Measurements from ENCODE around the gene ADK.

Gene ADK

DNA sequence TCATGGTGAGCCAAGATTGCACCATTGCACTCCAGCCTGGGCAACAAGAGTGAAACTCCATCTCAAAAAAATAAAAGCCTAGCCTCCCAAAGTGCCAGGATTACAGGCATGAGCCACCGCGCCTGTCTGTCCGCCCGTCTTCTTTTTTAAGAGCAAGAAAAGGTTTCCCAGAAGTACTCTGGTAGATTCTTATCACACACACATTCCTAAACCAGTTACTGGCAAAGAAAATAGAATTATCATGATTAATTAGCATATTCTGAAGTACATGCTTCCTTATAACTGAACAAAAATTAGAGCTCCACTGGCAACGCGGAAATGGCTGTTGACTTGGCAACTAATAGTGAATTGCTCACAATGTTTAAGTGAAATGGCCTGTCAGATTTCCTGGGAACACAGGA is 87.0 kb downstream of the ADK start:
- DNase-seq (ENCODE audit: low read depth in 2 of 2): no peak

DNA sequence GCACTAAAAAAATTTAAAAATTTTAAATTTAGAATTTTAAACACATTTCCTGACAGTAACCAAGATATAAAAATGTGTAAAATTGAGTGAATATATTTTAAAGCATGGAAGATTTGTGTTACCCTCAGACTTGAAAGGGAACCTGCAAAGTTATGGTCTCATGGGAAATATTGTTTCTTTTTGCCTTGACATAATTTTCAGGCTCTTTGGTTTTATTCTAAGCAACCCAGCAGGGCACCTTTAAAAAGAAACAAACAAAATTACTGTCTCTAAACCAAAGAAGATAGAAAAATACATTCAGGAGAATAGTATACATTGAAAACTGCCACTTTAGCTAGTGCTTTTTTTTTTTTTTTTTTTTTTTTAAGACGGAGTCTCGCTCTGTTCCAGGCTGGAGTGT is 87.5 kb downstream of the ADK start:
- DNase-seq (ENCODE audit: low read depth in 2 of 2): no peak

DNA sequence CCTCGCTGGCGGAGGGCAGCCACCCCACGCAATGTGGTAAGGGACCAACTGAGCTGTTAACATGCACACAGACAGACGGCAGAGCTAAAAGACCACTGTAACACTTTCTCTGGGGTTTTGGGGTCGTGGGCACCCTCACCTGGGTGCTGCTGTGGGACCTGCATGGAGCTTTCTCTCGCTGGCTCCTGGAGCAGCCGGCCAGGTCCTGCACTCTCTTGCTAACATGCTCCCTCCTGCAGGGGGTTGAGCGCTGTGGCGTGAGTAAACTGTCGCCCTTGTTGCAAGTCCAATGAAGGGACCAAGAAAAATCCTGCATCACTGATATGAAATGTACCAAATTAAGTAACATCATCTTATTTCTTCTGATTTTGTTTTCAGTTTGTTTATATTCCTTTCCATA is 92.0 kb downstream of the ADK start:
- no peak for DNase-seq (ENCODE audit: low read depth in 2 of 2)

DNA sequence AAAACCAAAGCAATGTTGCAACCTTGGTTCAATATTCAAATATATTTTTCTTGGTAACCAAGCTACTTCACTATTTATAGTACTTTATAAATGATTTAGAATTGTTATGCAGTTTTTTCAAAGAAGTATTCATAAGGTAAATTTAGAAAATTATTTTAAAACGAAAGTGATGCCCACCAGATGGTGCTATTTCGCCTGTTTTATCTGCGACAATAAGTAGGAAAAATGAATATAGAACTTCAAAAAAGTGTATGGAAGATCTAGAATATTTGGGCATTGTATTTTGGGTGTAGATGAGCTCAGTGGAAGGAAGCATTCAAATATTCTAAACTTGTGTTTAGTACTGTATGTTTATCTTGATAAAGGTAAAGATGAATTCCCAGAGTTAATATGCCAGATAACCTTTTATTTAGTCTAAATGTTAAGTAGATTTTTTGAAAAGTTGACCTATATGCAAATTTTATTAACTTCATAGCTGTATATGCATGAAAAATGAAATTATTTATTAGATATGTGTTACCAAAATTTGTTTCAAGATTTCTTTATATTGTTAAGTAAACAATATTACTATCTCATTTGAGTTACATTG is 93.2 kb downstream of the ADK start:
- no peak for DNase-seq (ENCODE audit: low read depth in 2 of 2)

DNA sequence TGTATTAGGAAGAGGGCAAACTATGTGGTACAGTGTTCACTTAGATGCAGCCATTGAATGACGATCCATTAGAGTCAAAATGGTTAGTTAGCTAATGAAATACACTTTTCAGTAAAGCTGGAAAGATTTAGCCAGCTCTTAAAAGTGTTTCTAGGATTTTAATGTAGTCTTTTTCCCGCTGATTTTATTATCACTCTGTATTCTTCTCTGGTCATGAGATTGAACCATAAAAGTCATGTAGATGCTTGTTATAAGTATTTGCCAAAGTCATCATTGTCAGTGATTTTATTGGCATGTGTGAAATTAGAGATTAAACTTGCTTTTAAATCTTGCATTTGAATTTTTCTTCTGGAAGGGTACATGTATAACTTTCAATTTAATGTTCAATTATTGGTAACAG is 93.8 kb downstream of the ADK start:
- no peak for DNase-seq (ENCODE audit: low read depth in 2 of 2)

DNA sequence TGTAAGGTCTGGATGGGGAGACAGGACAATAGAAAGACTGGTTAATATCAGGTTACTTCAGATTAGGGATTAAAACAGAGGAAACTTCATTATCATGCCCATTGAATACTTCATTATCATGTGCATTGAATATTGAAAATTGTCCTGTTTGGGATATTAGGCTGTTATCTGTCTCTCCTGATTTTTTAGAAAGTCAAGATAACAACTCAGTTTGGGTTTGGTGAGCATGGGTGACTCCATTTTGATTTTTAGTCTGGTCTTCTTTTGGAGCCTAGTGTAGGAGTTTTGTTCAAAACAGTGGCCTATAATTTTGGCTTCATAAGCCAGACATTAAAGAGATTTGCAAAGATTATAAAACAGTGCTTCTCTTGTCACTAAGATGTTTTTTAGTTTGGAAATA is 95.5 kb downstream of the ADK start:
- DNase-seq (ENCODE audit: low read depth in 2 of 2): no peak

DNA sequence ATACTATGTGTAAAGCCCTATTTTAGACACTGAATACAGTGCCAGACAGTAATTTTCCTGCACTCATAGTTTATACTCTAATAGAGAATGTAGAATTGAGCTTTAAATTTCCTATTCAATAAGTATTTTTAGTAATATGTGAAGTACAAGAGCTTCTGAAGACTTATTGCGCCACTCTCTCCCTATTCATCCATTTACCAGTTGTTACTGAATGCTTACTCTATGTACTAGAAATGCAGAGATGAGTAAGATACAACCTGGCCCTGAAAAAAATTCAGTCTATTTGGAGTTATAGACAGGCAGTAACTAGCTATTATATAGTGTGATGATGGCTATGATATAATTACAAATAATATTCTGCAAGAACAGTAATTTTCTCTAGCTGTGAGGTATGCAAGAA is 98.8 kb downstream of the ADK start:
- no peak for DNase-seq (ENCODE audit: low read depth in 2 of 2)

DNA sequence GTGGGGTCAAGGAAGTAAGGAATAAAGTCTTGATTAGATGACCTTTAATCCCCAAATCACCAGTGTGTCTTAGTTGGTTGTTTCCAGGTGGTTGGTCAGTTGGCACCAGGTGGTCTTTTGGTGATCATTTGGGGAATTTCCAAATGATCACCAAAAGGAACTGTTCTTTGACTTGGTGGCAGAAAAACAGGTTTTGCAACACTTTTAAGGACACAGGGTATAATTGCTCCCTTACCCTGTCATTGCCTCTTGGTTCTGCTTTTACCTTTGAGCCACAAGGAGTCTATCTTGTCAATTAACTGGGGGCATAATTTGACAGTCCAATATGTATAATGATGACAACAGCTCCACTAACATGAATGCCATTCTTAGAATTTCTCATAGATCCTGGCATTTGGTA is 104.2 kb downstream of the ADK start:
- no peak for DNase-seq (ENCODE audit: low read depth in 2 of 2)

DNA sequence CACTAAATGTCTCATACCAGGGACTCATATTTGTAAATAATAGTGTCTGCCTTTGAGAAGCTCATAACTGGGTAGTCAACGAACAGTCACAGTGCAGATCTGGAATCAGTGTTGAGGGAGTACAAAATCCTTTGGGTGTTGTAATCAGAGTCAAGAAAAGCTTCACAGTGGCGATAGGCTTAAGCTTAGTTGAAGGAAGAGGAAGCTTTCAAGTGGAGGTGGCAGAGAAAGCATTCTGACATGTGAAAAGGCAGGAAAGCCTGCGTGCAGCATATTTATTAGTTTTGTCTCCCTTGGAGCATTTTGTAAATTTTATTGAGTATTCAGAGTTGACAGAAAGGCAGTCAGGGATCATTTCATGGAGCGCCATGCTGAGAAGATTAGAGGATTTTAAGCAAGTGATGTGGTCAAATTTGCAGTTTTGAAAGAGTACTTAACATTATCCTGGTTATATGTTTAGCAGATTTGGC is 104.9 kb downstream of the ADK start:
- DNase-seq (ENCODE audit: low read depth in 2 of 2): no peak

DNA sequence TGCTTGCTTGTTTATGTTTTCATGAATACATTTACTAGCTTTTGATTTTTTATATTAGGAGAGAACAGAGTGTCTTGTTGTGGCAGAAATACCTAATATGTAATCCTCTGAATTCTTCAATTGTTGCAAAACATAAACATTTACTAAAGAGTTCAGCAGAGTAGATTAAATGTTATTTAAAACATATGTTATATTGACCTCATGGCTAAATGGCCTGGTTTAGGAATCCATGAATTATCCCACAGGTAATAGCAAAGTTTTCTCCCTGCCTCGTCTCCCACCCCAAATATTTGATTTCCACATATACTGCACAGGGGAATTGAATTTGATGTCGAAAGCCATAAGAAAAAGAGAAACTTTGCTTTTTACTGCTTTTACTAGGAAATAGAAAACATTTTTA is 111.8 kb downstream of the ADK start:
- no peak for DNase-seq (ENCODE audit: low read depth in 2 of 2)

DNA sequence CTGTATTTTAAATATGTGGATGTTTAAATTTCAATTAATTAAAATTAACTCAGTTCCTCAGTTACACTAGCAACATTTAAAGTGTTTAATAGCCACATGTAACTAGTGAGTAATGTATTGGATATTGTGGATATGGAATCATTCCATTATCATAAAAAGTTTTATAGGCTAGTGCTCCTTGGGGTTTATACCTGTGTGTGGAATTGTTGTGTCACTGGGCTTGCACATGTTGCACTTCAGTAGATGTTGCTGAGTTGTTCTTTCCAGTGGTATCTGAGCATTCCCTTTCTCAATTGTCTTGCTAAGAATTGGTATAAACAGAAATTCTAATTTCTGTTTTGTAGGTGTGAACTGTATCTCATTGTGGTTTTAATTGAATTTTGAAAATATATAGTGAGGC is 113.0 kb downstream of the ADK start:
- DNase-seq (ENCODE audit: low read depth in 2 of 2): no peak

DNA sequence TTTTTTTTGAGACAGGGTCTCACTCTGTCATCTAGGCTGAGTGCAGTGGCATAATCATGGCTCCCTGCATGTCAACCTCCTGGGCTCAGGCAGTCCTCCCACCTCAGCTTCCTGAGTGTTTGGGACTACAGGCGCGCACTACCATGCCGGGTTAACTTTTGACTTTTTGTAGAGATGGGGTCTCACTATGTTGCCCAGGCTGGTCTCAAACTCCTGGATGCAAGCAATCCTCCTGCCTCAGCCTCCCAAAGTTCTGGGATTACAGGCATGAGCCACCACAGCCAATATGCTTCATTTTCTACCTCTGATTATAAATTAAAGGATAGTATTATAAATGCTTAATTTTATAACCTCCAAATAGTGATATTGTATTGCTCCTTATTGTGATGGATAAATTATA is 121.3 kb downstream of the ADK start:
- DNase-seq (ENCODE audit: low read depth in 2 of 2): no peak

DNA sequence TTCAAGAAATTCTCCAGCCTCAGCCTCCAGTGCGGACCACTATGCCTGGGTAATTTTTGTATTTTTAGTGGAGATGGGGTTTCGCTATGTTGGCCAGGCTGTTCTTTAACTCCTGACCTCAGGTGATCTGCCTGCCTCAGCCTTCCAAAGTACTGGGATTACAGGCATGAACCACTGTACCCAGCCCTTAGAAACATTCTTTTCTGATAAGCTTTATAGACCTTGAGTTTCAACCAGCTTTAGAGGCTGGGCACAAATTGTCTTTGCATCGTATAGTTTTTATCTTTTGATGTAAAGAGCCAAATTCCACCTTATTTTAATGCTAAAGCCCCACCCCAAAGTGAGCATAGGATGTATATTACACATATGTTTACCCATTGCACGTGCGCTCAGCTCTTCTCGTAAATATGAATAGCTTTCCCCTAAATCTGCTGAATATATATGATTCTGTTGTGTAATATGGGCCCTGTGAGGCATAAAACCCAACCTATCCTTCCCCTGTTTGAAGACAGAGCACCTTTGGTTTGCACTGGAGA is 124.8 kb downstream of the ADK start:
- DNase-seq (ENCODE audit: low read depth in 2 of 2): no peak

DNA sequence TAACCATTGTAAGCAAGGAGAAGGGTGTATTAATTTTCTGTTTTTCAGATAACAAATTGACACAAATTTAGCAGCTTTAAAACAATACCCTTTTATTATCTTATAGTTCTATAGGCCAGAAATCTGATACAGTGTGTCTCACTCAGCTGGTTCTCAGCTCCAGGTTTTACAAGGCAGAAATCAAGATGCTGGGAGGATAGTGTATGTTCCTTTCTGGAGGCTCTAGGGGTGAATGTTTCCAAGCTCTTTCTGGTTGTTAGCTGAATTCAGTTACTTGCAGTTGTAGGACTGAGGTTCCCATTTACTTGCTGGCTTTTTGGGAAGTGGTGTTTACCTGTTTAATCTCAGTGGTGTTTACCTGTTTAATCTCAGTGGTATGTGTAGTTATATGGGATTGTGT is 125.4 kb downstream of the ADK start:
- no peak for DNase-seq (ENCODE audit: low read depth in 2 of 2)

DNA sequence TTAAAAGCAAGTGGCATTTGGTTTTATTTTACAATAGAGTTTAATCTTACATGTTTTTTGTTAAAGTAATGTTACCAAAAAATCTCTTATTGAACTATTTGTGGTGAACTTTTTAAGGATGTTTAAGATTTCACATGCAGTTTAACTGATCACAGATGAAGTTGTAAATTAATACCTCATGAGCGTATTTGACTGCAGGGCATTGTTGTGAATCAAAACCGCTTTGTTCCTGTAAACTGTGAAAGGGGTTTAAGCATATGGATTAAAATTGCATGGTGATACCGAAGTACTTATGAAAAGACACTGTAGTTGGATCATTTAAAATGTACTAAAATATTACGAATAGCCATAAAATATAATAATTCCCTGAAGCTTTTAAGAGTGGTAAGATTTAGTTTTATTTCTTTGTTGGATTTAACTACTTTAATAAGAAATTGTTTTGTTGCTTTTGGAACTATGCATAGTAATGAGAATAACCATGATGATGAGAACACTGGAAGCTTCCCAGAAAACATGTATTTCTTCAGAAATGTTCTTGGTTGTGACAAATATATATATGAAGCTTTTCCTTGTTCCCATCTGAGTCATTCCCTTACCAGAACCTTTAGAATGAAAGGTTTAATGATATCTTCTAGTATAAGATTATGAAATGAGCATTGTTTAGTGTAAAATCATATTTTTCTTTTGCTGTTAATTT is 131.3 kb downstream of the ADK start:
- DNase-seq (ENCODE audit: low read depth in 2 of 2): no peak

DNA sequence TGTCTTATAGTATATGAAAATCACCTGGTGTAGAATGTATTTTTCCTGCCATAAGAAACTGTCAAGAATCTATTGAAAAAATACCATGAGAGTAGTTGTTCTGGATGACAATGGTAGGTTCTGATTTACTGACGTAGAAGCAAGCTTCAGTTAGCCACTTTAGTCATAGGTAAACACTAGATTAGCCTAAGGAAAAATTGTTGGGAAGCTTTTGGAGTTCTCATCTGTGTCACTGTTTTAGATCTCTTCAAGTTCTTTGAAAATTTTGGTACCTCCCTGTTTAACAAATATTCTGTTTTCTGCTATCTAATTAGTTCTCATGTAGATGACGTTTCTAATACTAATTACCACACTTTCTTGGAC is 131.8 kb downstream of the ADK start:
- no peak for DNase-seq (ENCODE audit: low read depth in 2 of 2)

DNA sequence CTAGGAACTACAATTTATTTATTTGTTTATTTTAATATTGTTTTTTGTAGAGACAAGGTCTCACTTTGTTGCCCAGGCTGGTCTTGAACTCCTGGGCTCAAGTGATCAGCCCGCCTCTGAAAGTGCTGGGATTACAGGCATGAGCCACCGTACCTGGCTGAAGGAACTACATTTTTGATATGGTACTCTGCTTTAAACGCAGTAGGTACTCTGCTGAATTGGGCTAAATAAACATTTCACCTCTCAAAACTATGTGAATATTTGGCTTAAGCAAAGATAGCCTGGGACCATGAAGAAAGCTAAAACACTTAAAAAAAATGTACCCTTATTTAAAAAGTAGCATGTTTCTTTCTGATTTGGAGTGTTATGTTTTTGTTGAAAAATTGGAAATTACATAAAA is 138.2 kb downstream of the ADK start:
- DNase-seq (ENCODE audit: low read depth in 2 of 2): no peak

DNA sequence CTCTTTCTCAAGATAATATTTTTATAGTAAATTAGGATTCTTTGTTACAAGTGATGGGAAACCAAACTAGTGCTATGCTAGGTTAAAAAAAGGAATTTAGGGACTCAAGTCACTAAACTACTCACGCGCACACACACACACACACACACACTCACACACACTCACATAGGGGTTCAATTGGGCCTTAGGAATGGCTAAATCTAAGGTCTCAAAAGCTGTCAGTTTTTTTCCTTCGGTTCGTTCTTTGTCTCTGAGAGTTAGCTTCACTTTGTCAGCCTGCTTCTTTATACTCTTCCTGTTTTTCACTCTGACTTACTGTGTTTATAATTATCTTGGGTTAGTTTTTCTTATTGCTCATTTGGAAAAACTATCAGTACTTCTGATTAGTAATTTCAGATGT is 138.9 kb downstream of the ADK start:
- DNase-seq (ENCODE audit: low read depth in 2 of 2): no peak

DNA sequence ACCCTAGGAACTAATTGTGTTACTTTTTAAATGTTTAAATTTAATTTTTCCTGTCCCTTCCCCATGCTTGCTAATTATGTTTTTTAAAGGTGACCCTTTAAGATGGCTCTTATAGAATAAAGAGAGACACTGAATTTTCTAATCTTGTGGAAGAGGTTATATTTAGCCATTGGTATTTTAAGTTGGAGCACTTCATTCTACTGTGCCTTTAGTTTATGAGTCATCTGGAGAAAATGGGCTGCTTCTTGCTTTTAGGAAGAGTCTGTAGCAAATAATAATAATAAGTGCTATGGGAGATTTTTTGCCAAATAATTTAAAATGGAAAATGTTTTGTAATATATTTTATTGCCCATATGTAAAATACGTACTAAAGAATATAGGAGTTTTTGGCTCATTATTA is 139.7 kb downstream of the ADK start:
- no peak for DNase-seq (ENCODE audit: low read depth in 2 of 2)

DNA sequence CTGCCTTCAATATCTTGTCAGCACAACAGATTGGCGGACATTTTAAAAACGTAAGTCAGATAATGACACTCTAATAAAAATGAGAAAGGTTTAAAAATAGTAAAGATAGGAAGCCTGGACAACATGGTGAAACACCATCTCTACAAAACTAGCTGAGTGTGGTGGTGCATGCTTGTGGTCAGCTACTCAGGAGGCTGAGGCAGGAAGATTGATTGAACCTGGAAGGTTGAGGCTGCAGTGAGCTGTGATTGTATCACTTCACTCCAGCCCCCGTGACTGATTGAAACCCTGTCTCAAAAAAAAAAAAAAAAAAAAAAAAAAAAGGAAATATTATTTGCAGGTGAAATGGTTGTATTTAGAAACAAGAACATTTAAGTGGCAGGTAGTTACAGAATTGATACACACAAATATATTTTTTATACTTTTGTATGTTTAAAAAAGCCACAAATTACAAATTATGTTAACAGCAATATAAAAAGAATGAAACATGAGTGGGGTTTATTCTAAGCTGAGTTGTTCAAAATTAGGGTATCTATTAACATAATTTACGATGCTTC is 141.9 kb downstream of the ADK start:
- no peak for DNase-seq (ENCODE audit: low read depth in 2 of 2)

DNA sequence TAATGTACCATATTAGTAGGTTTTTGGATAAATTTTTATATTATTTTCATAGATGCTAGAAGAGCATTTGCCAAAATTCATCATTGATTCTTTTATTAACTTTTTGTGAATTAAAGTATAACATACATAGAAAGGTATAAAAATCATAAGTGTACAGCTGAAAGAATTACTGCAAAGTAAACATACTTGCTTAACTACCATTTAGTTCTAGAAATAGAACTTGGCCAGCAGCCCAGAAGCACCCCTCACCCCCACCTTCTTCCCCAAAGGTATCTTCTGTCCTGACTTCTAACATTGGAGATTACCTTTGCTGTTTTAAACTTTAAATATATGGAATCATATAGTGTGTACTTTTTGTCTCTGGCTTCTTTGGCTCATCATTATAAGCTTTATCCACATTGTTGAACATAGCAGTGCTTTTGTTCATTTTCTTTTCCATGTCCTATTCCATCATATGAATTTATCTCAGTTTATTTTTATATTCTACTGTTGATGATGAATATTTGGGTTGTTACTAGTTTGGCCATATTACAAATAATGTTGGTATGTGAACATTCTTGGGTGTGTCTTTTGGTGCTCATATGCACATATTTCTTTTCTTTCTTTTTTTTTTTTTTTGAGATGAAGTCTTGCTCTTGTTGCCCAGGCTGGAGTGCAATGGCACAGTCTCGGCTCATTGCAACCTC is 142.8 kb downstream of the ADK start:
- no peak for DNase-seq (ENCODE audit: low read depth in 2 of 2)

DNA sequence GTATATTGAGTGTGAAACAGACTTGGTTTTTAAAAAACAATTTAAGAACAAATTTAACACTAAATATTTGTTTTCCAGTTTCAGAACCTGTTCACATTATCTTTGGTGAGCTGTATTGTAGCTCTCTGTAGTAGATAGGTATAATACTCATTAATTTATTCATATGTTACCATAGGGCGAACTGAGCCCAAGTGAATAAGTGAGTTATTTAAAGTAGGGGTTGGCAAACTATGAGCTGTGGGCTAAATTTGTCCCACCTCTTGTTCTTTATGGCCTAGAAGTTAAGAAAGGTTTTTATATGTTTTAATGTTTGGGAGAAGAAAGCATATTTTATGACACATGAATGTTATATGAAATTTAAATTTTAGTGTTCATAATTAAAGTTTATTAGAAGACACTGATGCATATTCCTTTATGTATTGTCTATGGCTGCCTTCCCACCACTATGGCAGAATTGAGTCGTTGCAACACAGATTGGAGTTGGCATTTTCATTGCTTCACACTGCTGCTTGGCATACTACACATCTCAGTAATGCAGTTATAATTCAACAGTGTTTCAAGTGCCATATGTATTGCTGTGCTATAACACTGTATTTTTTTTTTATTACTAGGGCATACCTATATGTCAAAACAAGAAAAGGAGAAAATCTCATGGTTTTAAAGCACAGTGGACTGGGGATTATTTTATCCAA is 146.5 kb downstream of the ADK start:
- no peak for DNase-seq (ENCODE audit: low read depth in 2 of 2)

All from stimulated activated CD4-positive, alpha-beta T cell treated with anti-CD3 and anti-CD28 coated beads, Interleukin-1b, Interleukin-23, amount 100 ng/mL, for 1 hour (primary cell).